Activated gamma-delta T cell treated with anti-CD3 and anti-CD28 coated beads, Interleukin-2, amount 50 U/mL, for 16 hours (primary cell): ENCODE results near the gene PLD1.

Source experiments
- DNase-seq: peaks from one replicate; pipeline ENCODE4 v3.0.0-alpha.2; 2020; ENCODE audit warnings: low read depth

The PLD1 gene

GRCh38 chr3:171620825-171621434 is 189.4 kb downstream of the PLD1 start:
- no peak for DNase-seq

GRCh38 chr3:171616798-171617197 is 193.5 kb downstream of the PLD1 start:
- no peak for DNase-seq

- no peak for DNase-seq
Measured at GRCh38 chr3:171615686-171616085, 194.6 kb downstream of the PLD1 start.

- no peak for DNase-seq
Measured at GRCh38 chr3:171615281-171615680, 195.0 kb downstream of the PLD1 start.

GRCh38 chr3:171614318-171614921 is 195.9 kb downstream of the PLD1 start:
- DNase-seq, result no peak

- DNase-seq, result no peak
Measured at GRCh38 chr3:171607452-171607851, 202.8 kb downstream of the PLD1 start.

- no peak for DNase-seq
Measured at GRCh38 chr3:171606151-171606751, 204.0 kb downstream of the PLD1 start.

- no peak for DNase-seq
Measured at GRCh38 chr3:171604370-171604769, 205.9 kb downstream of the PLD1 start.

GRCh38 chr3:171602072-171602471 is 208.2 kb downstream of the PLD1 start:
- no peak for DNase-seq

GRCh38 chr3:171600030-171600429 is 210.3 kb downstream of the PLD1 start:
- DNase-seq, result no peak

GRCh38 chr3:171598990-171599389 is 211.3 kb downstream of the PLD1 start:
- DNase-seq, result no peak

- no peak for DNase-seq
Measured at GRCh38 chr3:171592786-171593185, 217.5 kb downstream of the PLD1 start.

- DNase-seq, result no peak
Measured at GRCh38 chr3:171591070-171591469, 219.2 kb downstream of the PLD1 start.

- DNase-seq, result no peak
Measured at GRCh38 chr3:171586274-171586673, 224.0 kb downstream of the PLD1 start.

GRCh38 chr3:171585039-171585438 is 225.2 kb downstream of the PLD1 start:
- DNase-seq, result no peak

- no peak for DNase-seq
Measured at GRCh38 chr3:171584100-171584499, 226.2 kb downstream of the PLD1 start.

- DNase-seq, result no peak
Measured at GRCh38 chr3:171574556-171575240, 235.6 kb downstream of the PLD1 start.

- DNase-seq, result no peak
Measured at GRCh38 chr3:171569571-171570132, 240.6 kb downstream of the PLD1 start.

GRCh38 chr3:171568766-171569165 is 241.5 kb downstream of the PLD1 start:
- no peak for DNase-seq

GRCh38 chr3:171566803-171567422 is 243.4 kb downstream of the PLD1 start:
- no peak for DNase-seq

- DNase-seq, result no peak
Measured at GRCh38 chr3:171565481-171566058, 244.7 kb downstream of the PLD1 start.
